Activated T-helper 1 cell treated with anti-CD3 and anti-CD28 coated beads, Interleukin-12 subunit alpha, Interleukin-12 subunit beta, Interleukin-2, Interleukin-4 antibody, amounts not matched to agents 30 ng/mL and 10 ng/mL and 1 ng/mL, durations not matched to agents 14 hours and 24 hours and 36 hours (primary cell): ENCODE measurements around the gene RSBN1L. TPM values are rescaled to one million over a fixed set of nuclear protein-coding genes. Genes with fewer than 3 reads are reported as not detected.
A peak's percentile ranks its signal among the peaks of the same experiment; 100 is the strongest.
"Not testable (repeated sequence)": the region's sequence is repeated elsewhere in the genome, so short reads cannot be mapped to it uniquely, and the experiment has no call there.

Experiments
- DNase-seq: peaks from one replicate; pipeline ENCODE4 v3.0.0; 2021; ENCODE audit warnings: low spot score
- H3K27ac Mint-ChIP-seq: one replicate; pipeline ENCODE4 v1.8.0; 2021; ENCODE audit warnings: mild to moderate bottlenecking, mixed read lengths
- H3K27me3 Mint-ChIP-seq: one replicate; pipeline ENCODE4 v1.8.0; 2022; ENCODE audit warnings: mild to moderate bottlenecking, moderate library complexity, mixed read lengths; ENCODE audit not compliant: insufficient read depth
- H3K36me3 Mint-ChIP-seq: one replicate; pipeline ENCODE4 v1.8.0; 2021; ENCODE audit warnings: low read depth, mixed read lengths
- H3K4me1 Mint-ChIP-seq: one replicate; pipeline ENCODE4 v1.8.0; 2021; ENCODE audit warnings: low read depth, mixed read lengths
- H3K4me3 Mint-ChIP-seq: one replicate; pipeline ENCODE4 v1.8.0; 2021; ENCODE audit warnings: mild to moderate bottlenecking, moderate library complexity, mixed read lengths
- H3K9me3 Mint-ChIP-seq: one replicate; pipeline ENCODE4 v1.8.0; 2021; ENCODE audit warnings: mixed read lengths
- intact Hi-C: fragments of 100-400 bp; cut with micrococcal nuclease; formaldehyde crosslinking; loops from one replicate; pipeline ENCODE4 v1.15.1; 2024
- total RNA-seq: library from RNA; stranded (reverse); gene quantifications from 2 replicates; pipeline ENCODE4 v1.2.3, GENCODE V29; 2022

Gene RSBN1L
- 27.9 and 30.6 TPM in 2 replicates for total RNA-seq

- peaks cover 20% of the 10 kb centered on the region for H3K36me3 Mint-ChIP-seq
- H3K9me3 Mint-ChIP-seq = no peaks in the 10 kb centered on the region
- intact Hi-C loops = loop anchor here (1.0 to 2.0 kb wide), 5 partner anchors 9 to 160 kb away; partner anchors contain the start of genes PHTF2 and TMEM60
- DNase-seq = peak; percentile 98
- peak within 1 kb of the TSS; percentile 99 for H3K4me3 Mint-ChIP-seq
- H3K4me1 Mint-ChIP-seq = peaks cover 52% of the 10 kb centered on the region
- H3K27me3 Mint-ChIP-seq = no peaks in the 10 kb centered on the region
- H3K27ac Mint-ChIP-seq = peak within 1 kb of the TSS; percentile 94
These were observed at the start of gene RSBN1L for GRCh38 chr7:77696057-77696642. Gene RSBN1L, plus strand, starts transcription at chr7:77696459. Its CDS starts 11 bp downstream, at chr7:77696470.

DNA sequence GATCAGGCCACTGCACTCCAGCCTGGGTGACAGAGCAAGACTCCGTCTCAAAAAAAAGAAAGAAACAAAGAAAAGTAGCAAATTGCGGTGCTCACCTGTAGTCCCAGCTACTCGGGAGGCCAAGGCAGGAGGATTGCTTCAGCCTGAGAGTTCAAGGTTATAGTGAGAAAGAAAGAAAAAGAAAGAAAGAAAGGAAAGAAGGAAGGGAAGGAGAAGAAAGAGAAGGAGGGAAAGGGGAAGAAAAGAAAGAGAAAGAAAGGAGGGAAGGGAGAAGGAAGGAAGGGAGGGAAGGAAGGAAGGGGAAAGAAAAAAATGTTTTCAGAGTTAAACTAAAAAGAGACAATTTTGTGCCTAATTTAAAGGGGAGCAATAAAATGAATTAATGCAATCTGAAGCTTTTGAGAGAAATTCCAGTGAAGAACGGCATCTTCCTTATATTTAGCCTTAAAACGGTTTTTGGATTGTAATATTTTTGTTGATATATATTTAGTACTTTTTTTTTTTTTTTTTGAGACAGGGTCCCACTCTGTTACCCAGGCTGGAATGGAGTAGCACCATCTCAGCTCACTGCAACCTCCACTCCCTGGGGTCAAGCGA, 47.4 kb upstream of the RSBN1L start:
- no peaks in the 10 kb centered on the region for H3K4me1 Mint-ChIP-seq
- no peak overlapping the region for H3K27ac Mint-ChIP-seq
- no peak overlapping the region for H3K4me3 Mint-ChIP-seq
- H3K27me3 Mint-ChIP-seq = no peaks in the 10 kb centered on the region
- peaks cover 2% of the 10 kb centered on the region for H3K36me3 Mint-ChIP-seq
- no peak for DNase-seq
- no peaks in the 10 kb centered on the region for H3K9me3 Mint-ChIP-seq
- intact Hi-C loops = no loop called here

DNA sequence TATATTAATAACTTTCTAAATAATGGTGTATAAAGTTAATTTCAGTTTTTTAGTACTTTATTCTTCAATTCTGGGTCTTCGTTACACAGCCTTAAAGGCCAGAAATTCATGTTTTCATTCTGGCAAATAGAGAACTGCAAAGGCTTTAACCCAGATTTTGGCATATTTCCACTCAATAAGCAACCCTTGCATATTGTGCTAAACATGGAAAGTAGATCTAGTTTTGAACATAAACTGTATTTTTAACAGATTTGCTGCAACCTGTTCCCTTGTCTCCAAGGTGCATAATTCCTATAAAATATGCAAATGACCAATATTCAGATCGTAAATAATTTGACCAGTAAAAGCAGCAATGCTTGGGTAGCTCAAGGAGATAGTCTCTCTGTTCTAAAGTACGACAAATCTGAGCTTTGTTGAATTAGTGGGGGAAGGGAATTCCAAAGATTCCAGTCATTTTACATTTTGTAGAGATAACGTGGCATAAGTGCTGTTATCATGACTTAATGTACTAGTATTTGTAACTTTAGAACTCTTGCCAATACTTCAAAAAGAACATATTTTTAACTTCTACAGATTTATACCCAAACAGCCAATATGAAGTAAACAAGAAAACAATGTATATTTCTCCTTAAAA, 46.4 kb upstream of the RSBN1L start:
- no peaks in the 10 kb centered on the region for H3K27me3 Mint-ChIP-seq

GRCh38 chr7:77651575-77652162, 44.6 kb upstream of the RSBN1L start:
- DNase-seq = peak; percentile 10
- Mint-ChIP-seq H3K4me3 (no peak overlapping the region), H3K9me3 (no peaks in the 10 kb centered on the region), H3K36me3 (no peaks in the 10 kb centered on the region), H3K4me1 (no peaks in the 10 kb centered on the region), H3K27me3 (no peaks in the 10 kb centered on the region), H3K27ac (no peak overlapping the region)
- intact Hi-C loops = loop anchor here (1.0 kb wide), 1 partner anchor 108 kb away; no protein-coding TSS in a partner anchor

More for the DNA sequence above, 46.4 kb upstream of the RSBN1L start:
- no peaks in the 10 kb centered on the region for H3K36me3 Mint-ChIP-seq
- no peak for DNase-seq
- no peaks in the 10 kb centered on the region for H3K4me1 Mint-ChIP-seq
- no peaks in the 10 kb centered on the region for H3K9me3 Mint-ChIP-seq
- intact Hi-C loops = no loop called here
- H3K27ac Mint-ChIP-seq = no peak overlapping the region
- H3K4me3 Mint-ChIP-seq = no peak overlapping the region

GRCh38 chr7:77652826-77653225, 43.4 kb upstream of the RSBN1L start:
- H3K27ac Mint-ChIP-seq, H3K36me3 Mint-ChIP-seq, H3K9me3 Mint-ChIP-seq, DNase-seq, intact Hi-C loops, H3K4me1 Mint-ChIP-seq, H3K27me3 Mint-ChIP-seq, H3K4me3 Mint-ChIP-seq: not testable (repeated sequence)

DNA sequence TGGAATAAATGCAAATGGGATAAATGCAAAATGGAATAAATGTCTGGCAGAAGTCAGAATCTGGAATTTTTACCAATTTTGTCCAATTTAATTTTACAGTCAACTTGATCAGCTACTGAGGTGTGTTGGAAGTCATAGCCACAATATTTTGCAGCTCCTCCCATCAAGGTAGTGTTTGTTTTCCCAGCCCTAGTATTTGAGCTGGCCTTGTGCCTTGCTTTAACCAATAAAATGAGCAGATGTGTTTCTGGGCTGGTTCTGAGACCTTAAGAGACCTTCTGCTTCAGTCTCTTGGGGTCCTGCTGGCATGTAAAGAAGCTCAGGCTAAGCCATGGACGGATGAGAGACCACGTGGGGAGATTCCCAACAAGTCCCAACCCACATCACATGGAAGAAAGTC, 42.7 kb upstream of the RSBN1L start:
- Mint-ChIP-seq H3K27me3 (no peaks in the 10 kb centered on the region), H3K36me3 (no peaks in the 10 kb centered on the region), H3K9me3 (no peaks in the 10 kb centered on the region), H3K4me1 (no peaks in the 10 kb centered on the region), H3K4me3 (no peak overlapping the region), H3K27ac (no peak overlapping the region)
- DNase-seq = no peak
- intact Hi-C loops = no loop called here

DNA sequence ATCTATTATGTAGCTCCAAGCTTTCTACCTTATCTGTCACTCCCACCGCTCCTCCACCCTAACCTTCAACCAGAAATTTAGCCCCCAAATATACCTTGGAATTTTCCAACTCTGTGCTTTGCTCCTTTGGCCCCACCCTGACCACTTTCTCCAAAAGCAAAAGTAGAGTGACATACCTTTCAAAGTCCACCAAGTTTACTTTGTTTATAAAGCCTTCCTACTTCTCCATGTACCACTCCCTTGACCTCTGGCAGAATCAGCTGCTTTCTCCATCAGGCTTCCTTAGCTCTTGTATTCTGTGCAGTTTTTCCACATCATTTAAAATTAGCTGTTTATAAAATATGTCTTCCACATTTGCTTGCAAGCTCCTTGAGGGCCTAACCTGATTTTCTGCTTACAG, 40.9 kb upstream of the RSBN1L start:
- Mint-ChIP-seq H3K4me3 (no peak overlapping the region), H3K27ac (no peak overlapping the region), H3K9me3 (no peaks in the 10 kb centered on the region), H3K27me3 (no peaks in the 10 kb centered on the region), H3K4me1 (no peaks in the 10 kb centered on the region), H3K36me3 (no peaks in the 10 kb centered on the region)
- intact Hi-C loops = loop anchor here (5.0 kb wide), 1 partner anchor 387 kb away; no protein-coding TSS in a partner anchor
- DNase-seq = no peak

GRCh38 chr7:77655836-77656455, 40.3 kb upstream of the RSBN1L start:
- intact Hi-C loops = loop anchor here (2.0 to 5.0 kb wide), 2 partner anchors 41 to 386 kb away; partner anchors contain the start of gene RSBN1L
- Mint-ChIP-seq H3K9me3 (no peaks in the 10 kb centered on the region), H3K4me3 (no peak overlapping the region), H3K4me1 (no peaks in the 10 kb centered on the region), H3K36me3 (no peaks in the 10 kb centered on the region), H3K27me3 (no peaks in the 10 kb centered on the region), H3K27ac (no peak overlapping the region)
- DNase-seq = no peak

- Mint-ChIP-seq H3K4me3 (no peak overlapping the region), H3K27ac (no peak overlapping the region), H3K27me3 (no peaks in the 10 kb centered on the region), H3K4me1 (no peaks in the 10 kb centered on the region), H3K9me3 (no peaks in the 10 kb centered on the region), H3K36me3 (no peaks in the 10 kb centered on the region)
- intact Hi-C loops = loop anchor here (1.0 to 5.0 kb wide), 4 partner anchors 39 to 385 kb away; partner anchors contain the start of gene RSBN1L
- peak; percentile 2 for DNase-seq
These were observed 38.6 kb upstream of the RSBN1L start for GRCh38 chr7:77657427-77658224.

GRCh38 chr7:77658928-77659327, 37.3 kb upstream of the RSBN1L start:
- H3K36me3 Mint-ChIP-seq = no peaks in the 10 kb centered on the region
- DNase-seq = no peak
- no peaks in the 10 kb centered on the region for H3K27me3 Mint-ChIP-seq
- intact Hi-C loops = loop anchor here (5.0 kb wide), 1 partner anchor 383 kb away; no protein-coding TSS in a partner anchor
- H3K9me3 Mint-ChIP-seq = no peaks in the 10 kb centered on the region
- no peak overlapping the region for H3K27ac Mint-ChIP-seq
- H3K4me1 Mint-ChIP-seq = no peaks in the 10 kb centered on the region
- no peak overlapping the region for H3K4me3 Mint-ChIP-seq

DNA sequence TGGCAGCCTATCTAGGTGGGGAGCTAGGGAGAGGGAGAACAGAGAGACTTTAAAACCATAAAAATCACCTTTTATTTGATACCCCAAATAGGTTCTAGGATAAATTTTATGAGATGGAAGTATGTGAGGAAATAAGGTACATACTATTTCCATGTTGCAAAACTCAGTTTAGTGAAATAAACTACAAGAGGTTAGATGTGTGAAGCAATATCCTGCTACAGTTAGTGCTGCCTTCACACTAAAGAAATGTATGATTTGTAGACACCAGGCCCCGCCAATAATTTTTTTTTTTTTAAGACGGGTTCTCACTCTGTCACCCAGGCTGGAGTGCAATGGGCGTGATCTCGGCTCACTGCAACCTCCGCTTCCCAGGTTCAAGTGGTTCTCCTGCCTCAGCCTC, 34.4 kb upstream of the RSBN1L start:
- intact Hi-C loops = no loop called here
- H3K36me3 Mint-ChIP-seq = no peaks in the 10 kb centered on the region
- no peaks in the 10 kb centered on the region for H3K27me3 Mint-ChIP-seq

DNA sequence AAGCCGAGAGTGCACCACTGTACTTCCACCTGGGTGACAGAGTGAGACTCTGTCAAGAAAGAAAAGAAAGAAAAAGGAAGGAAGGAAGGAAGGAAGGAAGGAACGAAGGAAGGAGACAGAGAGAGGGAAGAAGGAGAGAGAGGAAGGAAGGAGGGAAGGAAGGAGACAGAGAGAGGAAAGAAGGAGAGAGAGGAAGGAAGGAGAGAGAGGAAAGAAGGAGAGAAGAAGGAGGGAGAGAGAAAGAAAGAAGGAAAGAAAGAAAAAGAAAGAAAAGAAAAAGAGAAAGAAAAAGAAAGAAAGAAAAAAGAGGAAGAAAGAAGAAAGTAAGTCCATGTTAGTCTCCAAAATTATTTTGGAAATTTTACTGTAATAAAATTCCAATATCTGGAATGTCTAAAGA, 33.4 kb upstream of the RSBN1L start:
- no peaks in the 10 kb centered on the region for H3K9me3 Mint-ChIP-seq
- no peaks in the 10 kb centered on the region for H3K4me1 Mint-ChIP-seq
- no peak overlapping the region for H3K27ac Mint-ChIP-seq
- no peaks in the 10 kb centered on the region for H3K36me3 Mint-ChIP-seq
- no peaks in the 10 kb centered on the region for H3K27me3 Mint-ChIP-seq
- intact Hi-C loops = no loop called here
- H3K4me3 Mint-ChIP-seq = no peak overlapping the region
- no peak for DNase-seq

More for the DNA sequence above, 34.4 kb upstream of the RSBN1L start:
- Mint-ChIP-seq H3K4me3 (no peak overlapping the region), H3K4me1 (no peaks in the 10 kb centered on the region), H3K27ac (no peak overlapping the region), H3K9me3 (no peaks in the 10 kb centered on the region)
- no peak for DNase-seq
